ENCODE measurements around the gene TASP1.

Gene TASP1

GRCh38 chr20:13430346-13431002 is 208.3 kb downstream of the TASP1 start:
- H3K36me3 Mint-ChIP-seq (ENCODE audit: low read depth) = peaks cover 28% of the 10 kb centered on the region
- no peak for DNase-seq
- no peaks in the 10 kb centered on the region for H3K9me3 Mint-ChIP-seq
- no peaks in the 10 kb centered on the region for H3K27me3 Mint-ChIP-seq (ENCODE audit: low read depth, poor library complexity)
- H3K4me1 Mint-ChIP-seq = peaks cover 7% of the 10 kb centered on the region
- no peak overlapping the region for H3K27ac Mint-ChIP-seq
- no peak for TF ChIP-seq CTCF (IDR thresholded peaks at IDR 0.05)
- no peak overlapping the region for H3K4me3 Mint-ChIP-seq

- no peak for DNase-seq
- no peak for TF ChIP-seq CTCF (IDR thresholded peaks at IDR 0.05)
- Mint-ChIP-seq H3K27me3 (ENCODE audit: low read depth, poor library complexity) (no peaks in the 10 kb centered on the region), H3K27ac (no peak overlapping the region), H3K4me3 (no peak overlapping the region), H3K9me3 (no peaks in the 10 kb centered on the region), H3K36me3 (ENCODE audit: low read depth) (peaks cover 28% of the 10 kb centered on the region), H3K4me1 (no peaks in the 10 kb centered on the region)
These were observed 210.0 kb downstream of the TASP1 start for GRCh38 chr20:13428684-13429083.

- Mint-ChIP-seq H3K27me3 (ENCODE audit: low read depth, poor library complexity) (no peaks in the 10 kb centered on the region), H3K4me3 (no peak overlapping the region), H3K4me1 (no peaks in the 10 kb centered on the region), H3K27ac (no peak overlapping the region), H3K36me3 (ENCODE audit: low read depth) (peaks cover 21% of the 10 kb centered on the region), H3K9me3 (no peaks in the 10 kb centered on the region)
- DNase-seq = no peak
- TF ChIP-seq CTCF (IDR thresholded peaks at IDR 0.05) = no peak
These were observed 211.9 kb downstream of the TASP1 start for GRCh38 chr20:13426870-13427269.

- Mint-ChIP-seq H3K4me3 (no peak overlapping the region), H3K36me3 (ENCODE audit: low read depth) (peaks cover 18% of the 10 kb centered on the region), H3K27me3 (ENCODE audit: low read depth, poor library complexity) (no peaks in the 10 kb centered on the region), H3K4me1 (peaks cover 9% of the 10 kb centered on the region), H3K9me3 (no peaks in the 10 kb centered on the region), H3K27ac (no peak overlapping the region)
- DNase-seq = no peak
- TF ChIP-seq CTCF (IDR thresholded peaks at IDR 0.05) = no peak
These were observed 213.2 kb downstream of the TASP1 start for GRCh38 chr20:13425381-13426135.

GRCh38 chr20:13424174-13424833 is 214.4 kb downstream of the TASP1 start:
- DNase-seq = no peak
- Mint-ChIP-seq H3K36me3 (ENCODE audit: low read depth) (peaks cover 7% of the 10 kb centered on the region), H3K4me3 (no peak overlapping the region), H3K27ac (no peak overlapping the region), H3K4me1 (peaks cover 9% of the 10 kb centered on the region), H3K9me3 (no peaks in the 10 kb centered on the region), H3K27me3 (ENCODE audit: low read depth, poor library complexity) (no peaks in the 10 kb centered on the region)
- TF ChIP-seq CTCF (IDR thresholded peaks at IDR 0.05) = no peak

All from nephron progenitor cell (in vitro differentiated cells).